Activated CD4-positive, alpha-beta T cell treated with anti-CD3 and anti-CD28 coated beads for 36 hours (primary cell): Measurements from ENCODE around the gene DUXB. TPM values are rescaled to one million over a fixed set of nuclear protein-coding genes. Genes with fewer than 3 reads are reported as not detected.

ENCODE experiments used
- ATAC-seq: fragments of 200-7000 bp; cut with Tn5 transposase; one replicate; pipeline ENCODE4 v1.10.0; 2021; ENCODE audit warnings: mild to moderate bottlenecking, moderate library complexity
- CTCF ChIA-PET: fragments of 350-600 bp; sonication (Branson Sonifier 250); formaldehyde crosslinking; loops from one replicate; lab custom pipeline; 2021; ENCODE audit warnings: antibody characterized with exemption; lab: Charles Lee
- POLR2A ChIA-PET: fragments of 350-600 bp; sonication (Branson Sonifier 250); formaldehyde crosslinking; loops from one replicate; lab custom pipeline; 2021; ENCODE audit warnings: antibody characterized with exemption, inconsistent platforms; lab: Charles Lee
- DNase-seq: peaks from one replicate; pipeline ENCODE4 v3.0.0-alpha.2; 2020
- H3K27ac Mint-ChIP-seq: one replicate; pipeline ENCODE4 v1.8.0; 2021; ENCODE audit warnings: mixed read lengths
- H3K27me3 Mint-ChIP-seq: one replicate; pipeline ENCODE4 v1.8.0; 2021; ENCODE audit warnings: mixed read lengths
- H3K36me3 Mint-ChIP-seq: one replicate; pipeline ENCODE4 v1.8.0; 2021; ENCODE audit warnings: low read depth, mixed read lengths
- H3K4me1 Mint-ChIP-seq: one replicate; pipeline ENCODE4 v1.8.0; 2021; ENCODE audit warnings: mixed read lengths
- H3K4me3 Mint-ChIP-seq: one replicate; pipeline ENCODE4 v1.8.0; 2021; ENCODE audit warnings: mild to moderate bottlenecking, moderate library complexity, mixed read lengths
- H3K9me3 Mint-ChIP-seq: one replicate; pipeline ENCODE4 v1.8.0; 2021; ENCODE audit warnings: low read depth, mixed read lengths
- intact Hi-C, 2 experiments: fragments of 100-400 bp; cut with DNase I in 1 of 2; cut with micrococcal nuclease in 1 of 2; formaldehyde crosslinking; loops; one replicate each; pipeline versions ENCODE4 v1.14.2 to v1.15.1; 2022 to 2024; cut with DNase I, micrococcal nuclease
- total RNA-seq, 2 experiments: library from RNA; stranded (reverse); gene quantifications; one replicate each; pipeline ENCODE4 v1.2.3, GENCODE V29; 2021

Gene DUXB
- total RNA-seq, 2 experiments from 2014 or later = not detected

DNA sequence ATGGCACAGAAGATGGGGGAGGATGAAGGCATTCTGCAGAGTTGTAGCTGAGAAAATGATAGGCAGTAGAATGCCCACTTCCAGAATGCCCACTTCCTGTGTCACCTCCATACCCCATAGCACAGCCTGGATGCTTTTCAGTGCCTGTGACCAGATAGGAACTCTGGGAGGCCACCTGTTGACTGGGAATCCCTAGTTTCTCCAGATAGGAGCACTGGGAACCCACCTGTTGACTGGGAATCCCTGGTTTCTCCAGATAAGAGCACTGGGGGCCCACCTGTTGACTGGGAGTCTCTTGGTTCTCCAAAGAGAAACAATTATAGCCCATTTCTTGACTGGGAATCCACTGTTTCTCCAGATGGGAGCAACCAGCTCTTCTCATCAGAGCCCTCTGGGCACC, 13.4 kb upstream of the DUXB start:
- ChIA-PET POLR2A (no interaction called here), CTCF (no interaction called here)
- Mint-ChIP-seq H3K4me1 (no peaks in the 10 kb centered on the region), H3K9me3 (peaks cover 15% of the 10 kb centered on the region), H3K36me3 (peaks cover 2% of the 10 kb centered on the region), H3K27me3 (peaks cover 4% of the 10 kb centered on the region), H3K27ac (no peak overlapping the region), H3K4me3 (no peak overlapping the region)
- ATAC-seq = no peak
- intact Hi-C loops = no loop called here
- no peak for DNase-seq

DNA sequence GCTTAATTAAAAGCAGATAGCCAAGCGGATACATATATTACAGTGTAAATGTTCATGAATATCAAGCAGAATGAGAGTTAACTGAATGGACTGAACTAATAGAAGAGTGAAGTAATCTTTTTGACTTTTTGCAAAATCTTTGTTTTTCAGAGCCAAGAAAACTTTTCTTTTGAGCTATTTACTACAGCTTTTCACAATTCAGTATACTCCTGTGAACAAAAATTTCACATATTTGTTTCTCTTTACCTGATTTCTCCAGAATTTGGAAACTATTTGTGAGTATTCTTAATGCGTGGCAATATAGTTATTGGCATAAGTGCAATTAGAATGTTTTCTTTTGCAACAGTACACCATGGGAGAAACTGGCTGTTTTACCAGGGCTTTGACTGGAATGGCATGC, 9.1 kb upstream of the DUXB start:
- POLR2A ChIA-PET = no interaction called here
- Mint-ChIP-seq H3K27ac (no peak overlapping the region), H3K4me3 (no peak overlapping the region), H3K36me3 (peaks cover 2% of the 10 kb centered on the region), H3K4me1 (no peaks in the 10 kb centered on the region), H3K9me3 (peaks cover 13% of the 10 kb centered on the region), H3K27me3 (no peaks in the 10 kb centered on the region)
- CTCF ChIA-PET = no interaction called here
- intact Hi-C loops = no loop called here
- no peak for ATAC-seq
- DNase-seq = no peak

GRCh38 chr16:75703306-75703705, 2.0 kb upstream of the DUXB start:
- POLR2A ChIA-PET = no interaction called here
- Mint-ChIP-seq H3K27ac (no peak overlapping the region), H3K9me3 (no peaks in the 10 kb centered on the region)

DNA sequence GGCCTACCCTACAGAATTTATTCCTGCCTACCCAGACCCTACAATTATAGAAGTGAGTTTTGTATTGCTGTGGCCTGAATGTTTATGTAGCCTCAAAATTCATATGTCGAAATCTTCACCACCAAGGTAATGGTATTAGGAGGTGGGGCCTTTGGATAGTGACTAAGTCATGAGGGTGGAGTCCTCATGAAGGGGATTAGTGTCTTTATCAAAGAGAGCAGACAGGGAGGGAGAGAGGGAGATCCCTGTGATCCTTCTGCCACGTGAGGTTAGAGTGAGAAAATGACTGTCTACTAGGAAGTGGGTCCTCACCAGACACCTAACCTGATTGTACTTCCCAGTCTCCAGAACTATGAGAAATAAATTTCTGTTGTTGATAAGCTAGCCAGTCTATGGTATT, 981 bp upstream of the DUXB start:
- no peaks in the 10 kb centered on the region for H3K27me3 Mint-ChIP-seq
- no peaks in the 10 kb centered on the region for H3K9me3 Mint-ChIP-seq
- H3K4me1 Mint-ChIP-seq = no peaks in the 10 kb centered on the region
- H3K36me3 Mint-ChIP-seq = no peaks in the 10 kb centered on the region
- CTCF ChIA-PET = no interaction called here
- DNase-seq (no peak), ATAC-seq (no peak)
- H3K27ac Mint-ChIP-seq = no peak overlapping the region
- no peak overlapping the region for H3K4me3 Mint-ChIP-seq
- POLR2A ChIA-PET = no interaction called here
- intact Hi-C loops = no loop called here

More at GRCh38 chr16:75703306-75703705, 2.0 kb upstream of the DUXB start:
- CTCF ChIA-PET = no interaction called here
- intact Hi-C loops = no loop called here
- DNase-seq = no peak
- Mint-ChIP-seq H3K36me3 (no peaks in the 10 kb centered on the region), H3K27me3 (no peaks in the 10 kb centered on the region), H3K4me3 (no peak overlapping the region), H3K4me1 (no peaks in the 10 kb centered on the region)
- no peak for ATAC-seq

- no peak overlapping the region for H3K27ac Mint-ChIP-seq
- H3K4me3 Mint-ChIP-seq = no peak overlapping the region
- CTCF ChIA-PET = interaction anchor here (1.0 kb wide), 1 partner anchor 10 kb away, joined by 3 read pairs; no protein-coding TSS in a partner anchor
- H3K4me1 Mint-ChIP-seq = no peaks in the 10 kb centered on the region
- intact Hi-C loops = no loop called here
- H3K9me3 Mint-ChIP-seq = no peaks in the 10 kb centered on the region
- no peaks in the 10 kb centered on the region for H3K36me3 Mint-ChIP-seq
- no peak for DNase-seq
- no peaks in the 10 kb centered on the region for H3K27me3 Mint-ChIP-seq
- no peak for ATAC-seq
- POLR2A ChIA-PET = interaction anchor here (0.5 kb wide), 1 partner anchor 254 kb away, joined by 4 read pairs; no protein-coding TSS in a partner anchor
These were observed 3.7 kb downstream of the DUXB start for GRCh38 chr16:75697571-75697970.

DNA sequence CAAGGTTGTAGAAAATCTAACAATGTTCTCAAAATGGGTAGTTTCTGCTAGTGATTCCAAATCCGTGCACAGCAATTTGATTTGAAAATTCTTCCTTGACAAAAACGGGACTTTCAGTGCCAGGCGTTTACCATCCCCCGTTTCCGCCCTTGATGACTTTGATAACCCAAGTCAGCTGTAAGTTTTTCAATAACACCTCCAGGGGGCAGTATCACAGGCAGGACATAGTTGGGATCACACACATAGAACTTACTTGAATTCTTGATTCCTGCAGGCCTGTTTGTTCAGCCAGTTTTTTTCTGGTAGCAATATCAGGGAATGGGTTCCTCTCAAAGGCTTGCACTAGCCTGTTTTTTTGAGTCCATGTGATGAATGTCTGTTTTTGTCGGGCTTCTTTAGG, 5.6 kb downstream of the DUXB start:
- Mint-ChIP-seq H3K9me3 (no peaks in the 10 kb centered on the region), H3K27me3 (no peaks in the 10 kb centered on the region), H3K36me3 (no peaks in the 10 kb centered on the region), H3K4me3 (no peak overlapping the region), H3K4me1 (no peaks in the 10 kb centered on the region), H3K27ac (no peak overlapping the region)
- CTCF ChIA-PET = interaction anchor here (1.6 kb wide), 1 partner anchor 68 kb away, joined by 5 read pairs; no protein-coding TSS in a partner anchor
- no peak for ATAC-seq
- intact Hi-C loops = no loop called here
- DNase-seq = peak; percentile 7
- POLR2A ChIA-PET = no interaction called here

- H3K4me1 Mint-ChIP-seq = no peaks in the 10 kb centered on the region
- intact Hi-C loops = no loop called here
- peaks cover 3% of the 10 kb centered on the region for H3K9me3 Mint-ChIP-seq
- ATAC-seq (no peak), DNase-seq (no peak)
- H3K27ac Mint-ChIP-seq = no peak overlapping the region
- no peaks in the 10 kb centered on the region for H3K27me3 Mint-ChIP-seq
- no peak overlapping the region for H3K4me3 Mint-ChIP-seq
- ChIA-PET CTCF (no interaction called here), POLR2A (no interaction called here)
- no peaks in the 10 kb centered on the region for H3K36me3 Mint-ChIP-seq
These were observed 13.9 kb downstream of the DUXB start for GRCh38 chr16:75687361-75687760.

DNA sequence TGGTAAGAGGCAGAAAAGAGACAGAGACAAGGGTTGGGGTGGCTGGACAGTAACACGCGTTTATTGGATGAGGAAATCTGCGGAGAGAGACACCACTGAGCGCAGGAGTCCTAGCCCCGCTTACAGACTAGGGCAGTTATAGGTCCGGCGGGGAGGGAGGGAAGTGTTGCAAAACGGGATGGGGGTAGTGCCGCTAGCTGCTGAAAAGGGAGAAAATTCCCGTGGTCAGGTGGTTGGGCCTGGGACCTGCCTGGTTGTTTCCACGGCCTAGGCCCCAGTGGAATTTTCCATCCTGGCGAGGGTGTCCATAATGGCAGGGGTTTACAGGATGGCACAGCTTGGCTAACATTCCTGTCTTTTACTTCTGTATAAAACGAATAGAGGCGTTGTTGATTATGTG, 19.0 kb downstream of the DUXB start:
- Mint-ChIP-seq H3K4me3 (no peak overlapping the region), H3K36me3 (no peaks in the 10 kb centered on the region), H3K27ac (no peak overlapping the region), H3K4me1 (no peaks in the 10 kb centered on the region), H3K27me3 (no peaks in the 10 kb centered on the region), H3K9me3 (peaks cover 3% of the 10 kb centered on the region)
- intact Hi-C loops = no loop called here
- no peak for ATAC-seq
- ChIA-PET CTCF (no interaction called here), POLR2A (no interaction called here)
- DNase-seq = no peak

DNA sequence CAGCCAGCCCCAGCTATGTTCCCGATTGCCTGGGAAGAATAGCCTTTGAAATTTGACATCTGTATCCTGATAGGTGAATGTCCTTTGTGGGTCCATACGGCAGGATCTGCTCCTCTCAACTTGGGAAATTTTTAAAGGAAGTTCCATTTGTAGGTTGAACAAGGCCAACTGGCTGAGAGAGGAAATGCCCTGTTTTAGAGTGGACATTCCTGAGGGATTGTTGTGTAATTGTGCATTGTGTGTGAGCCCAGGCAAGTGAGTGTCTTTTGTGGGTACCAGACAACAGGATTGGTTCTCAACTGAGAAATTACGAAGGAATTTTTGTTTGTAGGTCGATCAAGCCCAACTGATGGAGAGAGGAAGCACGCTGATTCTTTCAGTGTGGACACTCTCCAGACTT, 21.9 kb downstream of the DUXB start:
- Mint-ChIP-seq H3K4me3 (no peak overlapping the region), H3K36me3 (no peaks in the 10 kb centered on the region), H3K27me3 (no peaks in the 10 kb centered on the region), H3K9me3 (peaks cover 1% of the 10 kb centered on the region), H3K27ac (no peak overlapping the region), H3K4me1 (no peaks in the 10 kb centered on the region)
- ATAC-seq (no peak), DNase-seq (no peak)
- intact Hi-C loops = no loop called here
- ChIA-PET POLR2A (no interaction called here), CTCF (no interaction called here)

- Mint-ChIP-seq H3K27ac (no peak within 1 kb of the TSS), H3K4me1 (no peaks in the 10 kb centered on the region), H3K27me3 (no peaks in the 10 kb centered on the region), H3K4me3 (no peak within 1 kb of the TSS), H3K9me3 (no peaks in the 10 kb centered on the region), H3K36me3 (no peaks in the 10 kb centered on the region)
- no peak for ATAC-seq
- ChIA-PET CTCF (no interaction called here), POLR2A (no interaction called here)
- no peak for DNase-seq
- intact Hi-C loops = no loop called here
These were observed 24.4 kb downstream of the DUXB start, which contains the start of gene CPHXL2 for GRCh38 chr16:75676909-75677308. TSS of gene CPHXL2 (minus strand) at chr16:75677009. CDS start at chr16:75676999, 10 bp downstream.

- ChIA-PET CTCF (no interaction called here), POLR2A (no interaction called here)
- Mint-ChIP-seq H3K36me3 (no peaks in the 10 kb centered on the region), H3K9me3 (no peaks in the 10 kb centered on the region), H3K4me3 (no peak overlapping the region), H3K27me3 (no peaks in the 10 kb centered on the region), H3K4me1 (no peaks in the 10 kb centered on the region), H3K27ac (no peak overlapping the region)
- intact Hi-C loops = no loop called here
- ATAC-seq (no peak), DNase-seq (no peak)
These were observed 33.8 kb downstream of the DUXB start for GRCh38 chr16:75667503-75667902.

GRCh38 chr16:75660726-75661302, 40.4 kb downstream of the DUXB start:
- peaks cover 34% of the 10 kb centered on the region for H3K36me3 Mint-ChIP-seq
- DNase-seq (no peak), ATAC-seq (no peak)
- no peak overlapping the region for H3K27ac Mint-ChIP-seq
- H3K4me3 Mint-ChIP-seq = no peak overlapping the region
- intact Hi-C loops = no loop called here
- POLR2A ChIA-PET = no interaction called here
- H3K9me3 Mint-ChIP-seq = no peaks in the 10 kb centered on the region
- H3K4me1 Mint-ChIP-seq = peaks cover 4% of the 10 kb centered on the region
- no peaks in the 10 kb centered on the region for H3K27me3 Mint-ChIP-seq
- CTCF ChIA-PET = interaction anchor here (0.6 kb wide), 1 partner anchor 484 kb away, joined by 4 read pairs; no protein-coding TSS in a partner anchor
